SK-N-SH (cell line): Measurements from ENCODE around the gene KCND3. TPM values are rescaled to one million over a fixed set of nuclear protein-coding genes. Genes with fewer than 3 reads are reported as not detected.

ENCODE experiments used
- CTCF ChIA-PET: fragments of 300-600, 350-600 bp; formaldehyde crosslinking; extraction: SDS; loops from one replicate; lab custom pipeline; 2021; lab: Yijun Ruan, JAX
- POLR2A ChIA-PET: fragments of 350-600 bp; sonication (Branson Sonifier 250); formaldehyde crosslinking; extraction: SDS; loops from one replicate; lab custom pipeline; 2020; ENCODE audit warnings: antibody characterized with exemption, inconsistent platforms; lab: Yijun Ruan, JAX
- DNase-seq: peaks from one replicate; pipeline ENCODE4 v3.0.0; 2012
- H2AFZ ChIP-seq: fragments of 200-600 bp; sonication (generic); 2 replicates; pipeline ENCODE4 v1.8.1; 2016; ENCODE audit warnings: antibody characterized with exemption, mild to moderate bottlenecking, low read depth
- H3F3A ChIP-seq: fragments of 200-600 bp; sonication (generic); replicated peaks from 2 replicates; pipeline ENCODE3; 2016; ENCODE audit warnings: antibody characterized with exemption, mild to moderate bottlenecking; ENCODE audit not compliant: insufficient read depth
- H3K27ac ChIP-seq, 2 experiments: fragments of 200-500 bp in 1 of 2; fragments of 200-600 bp in 1 of 2; sonication (Bioruptor generic) in 1 of 2; sonication (generic), shearing (Covaris generic) in 1 of 2; 2 replicates each; pipeline versions ENCODE4 v1.5.1 to v1.6.1; 2014 to 2016; ENCODE audit warnings: low read depth in 2 of 2, inconsistent platforms in 1 of 2, low read length in 1 of 2, mild to moderate bottlenecking in 1 of 2, mixed read lengths in 1 of 2
- H3K27me3 ChIP-seq: fragments of 200-600 bp; sonication (generic), shearing (Covaris generic); 2 replicates; pipeline ENCODE4 v1.6.1; 2016; ENCODE audit warnings: mixed run types; ENCODE audit not compliant: insufficient read depth
- H3K36me3 ChIP-seq, 2 experiments: fragments of 200-500 bp in 1 of 2; fragments of 200-600 bp in 1 of 2; sonication (Bioruptor generic) in 1 of 2; sonication (generic) in 1 of 2; replicated peaks in 1 of 2; 2 replicates each; pipeline versions ENCODE3 to v1.5.1; 2014 to 2016; ENCODE audit warnings: low read length in 1 of 2, mild to moderate bottlenecking in 1 of 2; ENCODE audit not compliant: insufficient read depth in 2 of 2, control insufficient read depth in 1 of 2
- H3K4me1 ChIP-seq, 2 experiments: fragments of 200-500 bp in 1 of 2; fragments of 200-600 bp in 1 of 2; sonication (Bioruptor generic) in 1 of 2; sonication (generic), shearing (Covaris generic) in 1 of 2; 2 replicates each; pipeline versions ENCODE4 v1.5.1 to v1.6.1; 2014 to 2016; ENCODE audit warnings: low read depth in 1 of 2, low read length in 1 of 2, mixed run types in 1 of 2; ENCODE audit not compliant: insufficient read depth in 2 of 2, control insufficient read depth in 1 of 2
- H3K4me2 ChIP-seq: fragments of 200-600 bp; sonication (generic), shearing (Covaris generic); 2 replicates; pipeline ENCODE4 v1.6.1; 2017; ENCODE audit warnings: mixed run types
- H3K4me3 ChIP-seq, 2 experiments: fragments of 200-500 bp in 1 of 2; fragments of 200-600 bp in 1 of 2; sonication (Bioruptor generic) in 1 of 2; sonication (generic), shearing (Covaris generic) in 1 of 2; 2 replicates each; pipeline versions ENCODE4 v1.5.1 to v1.8.1; 2014 to 2016; ENCODE audit warnings: low read depth in 2 of 2, inconsistent platforms in 1 of 2, low read length in 1 of 2, mild to moderate bottlenecking in 1 of 2, mixed read lengths in 1 of 2, moderate library complexity in 1 of 2
- H3K79me2 ChIP-seq: fragments of 200-600 bp; sonication (generic); 2 replicates; pipeline ENCODE4 v1.8.1; 2017; ENCODE audit warnings: mild to moderate bottlenecking; ENCODE audit not compliant: insufficient read depth
- H3K9ac ChIP-seq: fragments of 200-600 bp; sonication (generic); 2 replicates; pipeline ENCODE4 v1.6.1; 2017; ENCODE audit warnings: mixed run types
- H3K9me2 ChIP-seq: fragments of 200-600 bp; sonication (generic); 2 replicates; pipeline ENCODE4 v1.6.1; 2017; ENCODE audit warnings: mixed run types
- H3K9me3 ChIP-seq: fragments of 200-600 bp; sonication (generic); 2 replicates; pipeline ENCODE4 v1.6.1; 2017; ENCODE audit warnings: mixed run types, mild to moderate bottlenecking, moderate library complexity
- H4K20me1 ChIP-seq: fragments of 200-600 bp; sonication (generic); 2 replicates; pipeline ENCODE4 v1.6.1; 2017; ENCODE audit warnings: mild to moderate bottlenecking, mixed run types; ENCODE audit not compliant: insufficient read depth
- CHD2 ChIP-seq: fragments of 150-350 bp; IDR thresholded peaks from 2 replicates; pipeline ENCODE4 v1.6.1; 2018; ENCODE audit warnings: low read length; ENCODE audit not compliant: partially characterized antibody
- ELF1 ChIP-seq: IDR thresholded peaks from 2 replicates; pipeline ENCODE4 v1.4.0; 2012
- FOXM1 ChIP-seq: IDR thresholded peaks from 2 replicates; pipeline ENCODE4 v1.4.0; 2012; ENCODE audit warnings: low read depth, mild to moderate bottlenecking
- GABPA ChIP-seq: IDR thresholded peaks from 2 replicates; pipeline ENCODE4 v1.4.0; 2012; ENCODE audit warnings: low read depth, mild to moderate bottlenecking
- GATA2 ChIP-seq: sonication (generic); formaldehyde crosslinking; IDR thresholded peaks from 2 replicates; pipeline ENCODE4 v1.5.0; 2020; ENCODE audit warnings: mild to moderate bottlenecking, missing genetic modification reagents
- IRF3 ChIP-seq: fragments of 150-350 bp; IDR thresholded peaks from 2 replicates; pipeline ENCODE4 v1.6.1; 2016; ENCODE audit warnings: mild to moderate bottlenecking, low read depth, low read length
- JUND ChIP-seq: IDR thresholded peaks from 2 replicates; pipeline ENCODE4 v1.4.0; 2012
- NFIC ChIP-seq: IDR thresholded peaks from 2 replicates; pipeline ENCODE4 v1.4.0; 2012; ENCODE audit warnings: borderline replicate concordance
- NRF1 ChIP-seq: IDR thresholded peaks from 2 replicates; pipeline ENCODE4 v1.6.1; 2012; ENCODE audit warnings: low read depth, mild to moderate bottlenecking, low read length
- PBX3 ChIP-seq: IDR thresholded peaks from 2 replicates; pipeline ENCODE4; 2012
- RAD21 ChIP-seq: IDR thresholded peaks from 2 replicates; pipeline ENCODE4 v1.6.1; 2012; ENCODE audit warnings: mild to moderate bottlenecking, low read length
- RCOR1 ChIP-seq: fragments of 150-350 bp; IDR thresholded peaks from 2 replicates; pipeline ENCODE4 v1.6.1; 2017; ENCODE audit warnings: antibody characterized with exemption, low read length
- SIN3A ChIP-seq: IDR thresholded peaks from 2 replicates; pipeline ENCODE4 v1.6.1; 2012; ENCODE audit warnings: low read depth, mild to moderate bottlenecking, low read length, moderate library complexity, borderline replicate concordance
- TAF1 ChIP-seq: IDR thresholded peaks from 2 replicates; pipeline ENCODE4 v1.6.1; 2012; ENCODE audit warnings: low read depth, mild to moderate bottlenecking, low read length, moderate library complexity, borderline replicate concordance
- TCF12 ChIP-seq: IDR thresholded peaks from 2 replicates; pipeline ENCODE4 v1.4.0; 2012
- TEAD4 ChIP-seq: IDR thresholded peaks from 2 replicates; pipeline ENCODE4 v1.4.0; 2012; ENCODE audit warnings: mild to moderate bottlenecking, borderline replicate concordance; ENCODE audit not compliant: insufficient read depth
- ZBTB33 ChIP-seq: IDR thresholded peaks from 2 replicates; pipeline ENCODE4 v1.4.0; 2012; ENCODE audit warnings: low read depth, borderline replicate concordance
- polyA plus RNA-seq, 3 experiments: library from polyadenylated mRNA; depleted of rRNA; stranded (reverse); fragments of >200 nt; gene quantifications; 2 replicates each; pipeline ENCODE4 v1.2.3, GENCODE V29; 2012

KCND3 gene
- polyA plus RNA-seq, 1 of the 3 experiments (the other 2 are of a cell fraction): not detected

GRCh38 chr1:111769517-111770146 lies 219.8 kb downstream of the KCND3 start (continued):
- no peak for TF ChIP-seq ZBTB33

- CTCF ChIA-PET: interaction anchor here (0.7 to 5.8 kb wide), 28 partner anchors 8 to 613 kb away, joined by 3 to 64 read pairs (median 6); partner anchors contain the start of genes ADORA3, DDX20, INKA2 and TMIGD3
- TF ChIP-seq TAF1 (no peak), TCF12 (no peak), FOXM1 (no peak), GABPA (no peak), SIN3A (no peak), JUND (no peak), CHD2 (no peak), RAD21 (no peak), ZBTB33 (no peak), RCOR1 (no peak), NRF1 (no peak)
- peaks cover 56 to 57% of the 10 kb centered on the region in 2 experiments for H3K36me3 ChIP-seq
These were observed 220.8 kb downstream of the KCND3 start for GRCh38 chr1:111768625-111769024.

GRCh38 chr1:111768023-111768422 lies 221.4 kb downstream of the KCND3 start:
- H3K27ac ChIP-seq: no peak overlapping the region
- H3K9me3 ChIP-seq: no peaks in the 10 kb centered on the region
- no peak overlapping the region for H3K4me3 ChIP-seq
- no peak overlapping the region for H3K9ac ChIP-seq
- H3F3A ChIP-seq: peaks cover 14% of the 10 kb centered on the region
- peaks cover 60 to 62% of the 10 kb centered on the region in 2 experiments for H3K36me3 ChIP-seq
- no peak overlapping the region for H3K4me2 ChIP-seq
- no peaks in the 10 kb centered on the region for H3K9me2 ChIP-seq
- no peak overlapping the region for H2AFZ ChIP-seq
- H3K27me3 ChIP-seq: no peaks in the 10 kb centered on the region
- peaks cover 12% of the 10 kb centered on the region; the same call in 1 of the 2 replicates for H3K79me2 ChIP-seq
- CTCF ChIA-PET: interaction anchor here (0.8 to 5.8 kb wide), 14 partner anchors 10 to 569 kb away, joined by 3 to 64 read pairs (median 4); partner anchors contain the start of gene DDX20
- no peak for DNase-seq
- POLR2A ChIA-PET: no interaction called here
- no peaks in the 10 kb centered on the region; the same call in 1 of the 2 replicates for H4K20me1 ChIP-seq
- H3K4me1 ChIP-seq: no peaks in the 10 kb centered on the region
- no peak for TF ChIP-seq JUND
- no peak for TF ChIP-seq NRF1
- TF ChIP-seq ZBTB33: no peak
- no peak for TF ChIP-seq GATA2
- no peak for TF ChIP-seq PBX3
- TF ChIP-seq TEAD4: no peak
- TF ChIP-seq RCOR1: no peak
- TF ChIP-seq NFIC: no peak
- no peak for TF ChIP-seq ELF1
- no peak for TF ChIP-seq IRF3

More at GRCh38 chr1:111768625-111769024, 220.8 kb downstream of the KCND3 start:
- no peak for DNase-seq
- POLR2A ChIA-PET: no interaction called here
- Histone ChIP-seq H3K79me2 (peaks cover 6% of the 10 kb centered on the region; the same call in 1 of the 2 replicates), H4K20me1 (no peaks in the 10 kb centered on the region; the same call in 1 of the 2 replicates), H3K9me3 (no peaks in the 10 kb centered on the region), H3K4me3 (no peak overlapping the region), H3K4me2 (no peak overlapping the region), H3K4me1 (no peaks in the 10 kb centered on the region), H3K27ac (no peak overlapping the region), H3K9ac (no peak overlapping the region), H3F3A (peaks cover 14% of the 10 kb centered on the region), H3K27me3 (no peaks in the 10 kb centered on the region), H3K9me2 (no peaks in the 10 kb centered on the region), H2AFZ (no peak overlapping the region)
